Spleen (tissue), 7 donors: ENCODE results near the gene ERVFRD-1.

ENCODE experiments used
- POLR2A ChIP-seq, 3 donors: fragments of 450-650 bp; IDR thresholded peaks; one replicate each; pipeline ENCODE4 v1.5.1; 2017; ENCODE audit warnings: antibody characterized with exemption in 3 of 3, mild to moderate bottlenecking in 1 of 3
- TF ChIP-seq, protein P1 (sequence below), 11 experiments: fragments of 200-600 bp in 7 of 11; fragments of 450-650 bp in 4 of 11; sonication (generic) in 4 of 11; IDR thresholded peaks in 8 of 11; conservative IDR thresholded peaks in 3 of 11; 1 replicate in 7 of 11; 2 replicates in 4 of 11; pipeline versions ENCODE4 v1.4.0 to v1.8.0; 2016 to 2021; ENCODE audit warnings: antibody characterized with exemption in 11 of 11, inconsistent platforms in 4 of 11, mild to moderate bottlenecking in 1 of 11
- donor health status: DM: no; HTN: no; CAD: no; lungs with moderate emphysema.
- donor health status: DM: no; HTN: no; CAD: no.
- donor health status: DM: no; HTN: no; CAD: no.

DNA sequence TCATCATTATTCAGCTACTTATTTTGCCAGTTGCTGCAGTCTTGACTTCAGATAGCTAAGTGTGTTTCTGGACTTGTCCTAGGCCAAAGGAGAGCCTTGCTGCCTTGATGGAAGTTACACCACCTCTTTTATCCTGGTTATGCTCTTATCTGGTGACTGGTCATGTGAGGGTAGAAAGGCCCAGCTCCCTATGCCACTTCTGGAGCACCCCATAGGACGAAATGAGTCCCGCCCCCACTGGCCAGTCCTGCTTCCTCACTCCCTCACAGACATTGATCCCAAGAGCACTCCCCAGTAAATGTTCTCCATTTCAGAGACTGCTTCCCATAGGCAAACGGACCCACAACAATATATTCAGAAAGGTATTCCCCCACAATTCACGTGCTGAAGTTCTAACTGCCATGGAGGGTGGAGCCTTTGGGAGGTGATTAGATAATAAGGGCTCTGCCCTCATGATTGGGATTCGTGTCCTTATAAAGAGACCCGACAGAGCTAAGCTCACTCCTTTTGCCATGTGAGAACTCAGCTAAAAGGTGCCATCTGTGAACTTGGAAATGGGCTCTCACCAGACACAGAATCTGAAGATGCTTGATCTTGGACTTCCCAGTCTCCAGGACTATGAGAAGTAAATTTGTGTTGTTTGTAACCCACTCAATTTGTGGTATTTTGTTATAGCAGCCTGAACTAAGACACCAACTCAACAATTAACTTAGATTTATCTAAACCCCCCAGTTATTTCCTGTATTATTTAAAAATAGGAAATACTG lies 45.9 kb downstream of the ERVFRD-1 start:
- TF ChIP-seq, protein P1, sequence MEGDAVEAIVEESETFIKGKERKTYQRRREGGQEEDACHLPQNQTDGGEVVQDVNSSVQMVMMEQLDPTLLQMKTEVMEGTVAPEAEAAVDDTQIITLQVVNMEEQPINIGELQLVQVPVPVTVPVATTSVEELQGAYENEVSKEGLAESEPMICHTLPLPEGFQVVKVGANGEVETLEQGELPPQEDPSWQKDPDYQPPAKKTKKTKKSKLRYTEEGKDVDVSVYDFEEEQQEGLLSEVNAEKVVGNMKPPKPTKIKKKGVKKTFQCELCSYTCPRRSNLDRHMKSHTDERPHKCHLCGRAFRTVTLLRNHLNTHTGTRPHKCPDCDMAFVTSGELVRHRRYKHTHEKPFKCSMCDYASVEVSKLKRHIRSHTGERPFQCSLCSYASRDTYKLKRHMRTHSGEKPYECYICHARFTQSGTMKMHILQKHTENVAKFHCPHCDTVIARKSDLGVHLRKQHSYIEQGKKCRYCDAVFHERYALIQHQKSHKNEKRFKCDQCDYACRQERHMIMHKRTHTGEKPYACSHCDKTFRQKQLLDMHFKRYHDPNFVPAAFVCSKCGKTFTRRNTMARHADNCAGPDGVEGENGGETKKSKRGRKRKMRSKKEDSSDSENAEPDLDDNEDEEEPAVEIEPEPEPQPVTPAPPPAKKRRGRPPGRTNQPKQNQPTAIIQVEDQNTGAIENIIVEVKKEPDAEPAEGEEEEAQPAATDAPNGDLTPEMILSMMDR (IDR thresholded peaks at IDR 0.05 in 8 of 11, conservative IDR thresholded peaks at IDR 0.05 in 3 of 11) = no peak
- TF ChIP-seq POLR2A (IDR thresholded peaks at IDR 0.05) = no peak
